ENCODE measurements around the gene JARID2. TPM values are rescaled to one million over a fixed set of nuclear protein-coding genes. Genes with fewer than 3 reads are reported as not detected.
"Not testable (repeated sequence)": the region's sequence is repeated elsewhere in the genome, so short reads cannot be mapped to it uniquely, and the experiment has no call there.

The JARID2 gene
- polyA plus RNA-seq, 4 donors = 19.5 to 30.3 (median 28.8) TPM

DNA sequence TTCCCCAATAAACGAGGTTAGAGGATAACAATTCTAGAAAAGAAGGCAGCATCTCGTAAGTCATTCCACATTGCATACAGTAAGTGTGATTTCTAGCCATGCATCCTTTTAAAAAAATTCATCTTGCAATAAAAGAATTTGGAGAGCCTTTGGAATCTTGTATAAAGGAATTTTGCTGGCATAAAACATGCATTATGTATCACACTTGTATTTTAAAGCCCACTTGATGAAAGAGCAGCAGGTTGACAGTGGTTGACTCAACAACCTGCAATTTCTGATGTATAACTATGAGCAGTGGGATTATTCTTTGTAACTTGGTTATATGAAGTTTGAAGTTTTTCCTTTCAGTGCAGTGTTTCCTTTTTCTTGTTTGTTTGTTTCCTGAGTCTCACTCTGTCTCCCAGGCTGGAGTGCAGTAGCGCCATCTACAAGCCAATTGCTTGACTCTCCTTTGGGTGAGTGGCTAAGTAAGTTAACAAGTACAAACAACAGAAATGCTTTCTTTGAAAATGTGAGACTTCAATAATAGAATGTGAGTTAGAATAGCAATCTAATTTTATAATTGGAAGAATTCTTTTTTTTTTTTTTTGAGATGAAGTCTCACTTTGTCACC is 39.9 kb downstream of the JARID2 start:
- DNase-seq (ENCODE audit: low read depth in 4 of 4, low spot score in 3 of 4) = no peak

DNA sequence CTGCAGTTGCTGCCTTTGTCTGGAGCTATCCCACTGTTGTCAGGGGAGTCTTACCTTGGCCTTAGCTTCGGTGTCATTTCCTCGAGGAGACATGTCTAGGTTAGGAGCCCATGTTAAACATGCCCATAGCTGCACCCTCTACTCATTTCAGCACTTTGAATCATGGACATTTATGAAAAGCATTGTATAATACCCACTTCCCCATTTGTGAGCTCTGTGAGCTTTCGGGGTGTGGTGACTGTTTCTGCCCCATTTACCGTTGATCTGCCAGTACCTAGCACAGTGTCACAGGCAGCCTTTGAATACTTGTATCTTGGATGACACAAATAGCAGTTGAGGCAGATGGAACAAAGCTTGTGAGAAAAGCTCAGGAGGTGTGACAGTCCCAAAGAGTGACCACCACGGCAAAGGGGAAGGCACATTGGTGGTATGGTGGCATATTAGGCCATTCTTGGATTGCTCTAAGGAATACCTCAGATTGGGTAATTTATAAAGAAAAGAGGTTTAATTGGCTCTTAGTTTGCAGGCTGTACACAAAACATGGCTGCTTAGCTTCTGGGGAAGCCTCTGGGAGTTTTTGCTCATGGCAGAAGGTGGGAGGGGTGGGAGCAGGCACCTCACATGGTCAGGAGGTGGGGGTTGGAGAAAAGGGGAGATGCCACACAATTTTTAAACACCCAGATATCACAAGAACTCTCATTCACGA is 42.0 kb downstream of the JARID2 start:
- no peak for DNase-seq (ENCODE audit: low read depth in 4 of 4, low spot score in 3 of 4)

DNA sequence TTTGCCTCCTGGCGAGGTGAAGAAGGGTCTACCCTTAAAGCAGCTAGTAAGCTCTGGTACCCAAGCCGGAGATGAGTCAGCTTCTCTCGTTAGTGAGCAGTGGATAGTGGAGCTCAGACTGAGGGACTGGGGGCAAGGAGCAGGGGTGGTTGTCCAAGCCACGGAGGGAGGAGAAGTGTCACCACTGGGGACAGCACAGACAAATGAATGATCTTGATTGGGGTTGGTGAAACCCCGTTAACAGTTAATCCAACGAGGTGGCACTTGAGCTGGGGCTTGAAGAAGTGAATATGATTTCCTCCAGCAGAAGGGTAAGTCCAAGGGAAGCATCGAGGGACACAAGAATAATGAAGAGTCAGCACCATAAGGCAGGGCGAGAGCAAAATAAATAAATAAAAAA is 43.0 kb downstream of the JARID2 start:
- no peak for DNase-seq (ENCODE audit: low read depth in 4 of 4, low spot score in 3 of 4)

DNA sequence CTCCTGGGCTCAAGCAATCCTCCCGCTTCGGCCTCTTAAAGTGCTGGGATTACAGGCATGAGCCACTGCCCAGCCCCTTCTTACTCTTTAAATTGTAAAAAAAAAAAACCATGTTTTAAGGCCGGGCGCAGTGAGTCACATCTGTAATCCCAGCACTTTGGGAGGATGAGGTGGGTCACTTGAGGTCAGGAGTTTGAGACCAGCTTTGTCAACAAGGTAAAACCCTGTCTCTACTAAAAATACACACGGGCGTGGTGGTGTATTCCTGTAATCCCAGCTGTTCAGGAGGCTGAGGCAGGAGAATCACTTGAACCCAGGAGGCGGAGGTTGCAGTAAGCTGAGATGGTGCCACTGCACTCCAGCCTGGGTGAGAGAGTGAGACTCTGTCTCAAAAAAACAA is 43.6 kb downstream of the JARID2 start:
- DNase-seq (ENCODE audit: low read depth in 4 of 4, low spot score in 3 of 4) = not testable (repeated sequence)

DNA sequence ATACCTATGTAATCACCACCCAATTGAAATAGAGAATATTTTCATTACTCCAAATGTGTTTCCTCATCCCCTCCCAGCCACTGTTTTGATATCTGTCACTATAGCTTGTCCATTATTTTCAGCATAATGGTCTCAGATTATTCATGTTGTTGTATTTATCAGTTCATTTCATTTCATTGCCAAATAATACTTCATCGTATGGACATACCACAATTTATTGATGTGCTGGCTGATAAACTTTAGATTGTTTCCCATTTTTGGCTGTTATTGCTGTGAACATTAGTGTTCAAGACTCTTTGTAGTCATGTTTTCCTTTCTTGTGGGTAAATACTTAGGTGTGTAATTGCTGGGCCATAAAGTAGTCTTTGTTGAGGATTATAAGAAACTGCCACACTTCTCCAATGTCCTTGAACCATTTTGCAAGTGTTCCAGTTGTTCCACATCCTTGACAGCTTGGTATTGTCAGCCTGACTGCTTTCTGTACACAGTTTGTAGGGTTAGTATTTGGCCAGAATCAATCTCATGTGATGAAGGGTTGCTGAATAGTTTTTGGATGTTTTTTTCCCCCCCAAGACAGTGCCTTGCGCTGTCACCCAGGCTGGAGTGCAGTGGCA is 44.3 kb downstream of the JARID2 start:
- no peak for DNase-seq (ENCODE audit: low read depth in 4 of 4, low spot score in 3 of 4)

DNA sequence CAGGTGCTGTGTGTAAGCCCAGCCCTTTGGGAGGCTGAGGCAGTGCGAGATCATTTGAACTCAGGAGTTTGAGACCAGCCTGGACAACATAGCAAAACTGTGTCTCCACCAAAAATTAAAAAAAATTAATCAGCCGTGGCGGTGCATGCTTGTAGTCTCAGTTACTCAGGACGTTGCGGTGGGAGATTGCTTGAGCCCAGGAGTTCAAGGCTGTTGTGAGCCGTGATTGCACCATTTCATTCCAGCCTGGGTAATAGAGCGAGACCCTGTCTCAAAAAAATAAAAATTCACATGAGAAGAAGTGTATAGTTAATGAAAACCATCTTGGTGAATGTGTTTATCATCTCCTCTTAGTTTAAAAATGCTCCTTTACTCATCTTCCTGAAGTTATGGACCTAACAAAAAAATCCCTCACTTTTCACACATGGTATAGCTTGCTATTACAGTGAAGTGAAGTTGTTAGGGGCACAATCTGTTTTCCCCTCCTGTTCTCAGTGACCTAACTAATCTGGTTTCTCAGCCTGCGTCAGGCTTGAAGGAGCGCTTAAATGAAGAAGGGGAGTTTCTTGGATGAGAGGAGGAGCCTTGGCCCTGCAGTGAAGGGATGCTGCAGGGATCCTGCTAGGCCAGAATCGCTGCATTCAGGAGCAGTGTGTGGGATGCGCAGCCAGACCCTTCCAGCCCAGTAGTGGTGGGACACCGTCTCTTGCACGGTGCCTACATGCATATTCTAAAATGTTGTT is 45.3 kb downstream of the JARID2 start:
- DNase-seq (ENCODE audit: low read depth in 4 of 4, low spot score in 3 of 4) = no peak

DNA sequence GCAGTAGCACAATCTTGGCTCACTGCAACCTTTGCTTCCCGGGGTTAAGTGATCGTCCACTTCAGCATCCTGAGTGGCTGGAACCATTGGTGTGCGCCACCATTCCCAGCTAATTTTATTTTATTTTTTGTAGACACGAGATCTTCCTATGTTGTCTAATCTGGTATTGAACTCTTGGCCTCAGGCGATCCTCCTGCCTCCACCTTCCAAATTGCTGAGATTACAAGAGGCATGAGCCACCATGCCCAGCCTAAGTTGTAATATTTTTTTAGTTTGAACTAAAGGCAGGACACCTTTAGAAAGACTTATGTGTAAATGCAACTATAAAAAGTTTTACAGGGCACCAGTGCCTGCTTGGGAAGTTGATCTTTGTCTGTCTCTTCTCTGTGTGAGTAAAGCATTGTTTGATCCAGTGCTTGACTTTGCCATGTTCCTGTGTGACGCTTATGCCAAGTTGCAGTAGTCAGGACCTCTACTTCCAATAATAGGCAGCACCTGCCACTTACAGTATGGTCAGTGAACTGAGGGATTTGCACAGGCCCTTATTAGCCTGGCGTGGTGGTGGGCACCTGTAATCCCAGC is 46.9 kb downstream of the JARID2 start:
- DNase-seq (ENCODE audit: low read depth in 4 of 4, low spot score in 3 of 4) = no peak

DNA sequence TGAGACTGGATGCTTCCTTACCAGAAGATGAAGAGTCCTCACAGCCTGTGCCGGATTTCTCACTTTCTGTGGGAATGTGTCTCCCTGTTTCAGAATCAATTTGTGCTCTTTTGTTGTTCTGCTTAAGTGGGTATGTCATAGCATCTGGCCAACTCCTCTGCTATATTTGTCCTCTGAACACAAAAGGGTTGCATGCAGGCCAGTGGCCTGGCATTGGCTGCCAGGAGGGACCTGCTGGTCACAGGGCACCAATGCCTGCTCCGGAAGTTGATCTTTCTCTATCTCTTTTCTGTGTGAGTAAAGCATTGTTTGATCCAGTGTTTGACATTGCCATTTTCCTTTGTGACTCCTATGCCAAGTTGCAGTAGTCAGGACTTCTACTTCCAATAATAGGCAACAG is 47.8 kb downstream of the JARID2 start:
- no peak for DNase-seq (ENCODE audit: low read depth in 4 of 4, low spot score in 3 of 4)

DNA sequence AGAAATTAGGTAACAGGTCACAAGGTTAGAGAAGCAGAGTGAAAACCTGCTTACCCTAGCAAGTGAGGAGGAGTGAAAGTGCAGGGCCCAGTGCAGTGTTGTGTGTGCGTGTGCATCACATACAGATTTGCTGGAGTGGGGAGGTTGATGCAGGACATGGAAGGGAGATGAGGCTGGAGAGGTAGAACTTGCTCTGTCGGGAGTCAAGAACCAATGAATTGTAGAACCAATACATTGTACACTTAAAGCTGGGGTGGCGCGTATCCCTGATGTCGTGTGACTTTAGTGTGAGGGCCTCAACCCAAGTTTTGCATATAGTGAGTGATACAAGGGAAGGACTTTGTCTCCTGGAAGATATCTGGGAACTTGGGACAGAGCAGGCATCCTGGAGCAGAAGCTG is 48.6 kb downstream of the JARID2 start:
- DNase-seq (ENCODE audit: low read depth in 4 of 4, low spot score in 3 of 4) = no peak

DNA sequence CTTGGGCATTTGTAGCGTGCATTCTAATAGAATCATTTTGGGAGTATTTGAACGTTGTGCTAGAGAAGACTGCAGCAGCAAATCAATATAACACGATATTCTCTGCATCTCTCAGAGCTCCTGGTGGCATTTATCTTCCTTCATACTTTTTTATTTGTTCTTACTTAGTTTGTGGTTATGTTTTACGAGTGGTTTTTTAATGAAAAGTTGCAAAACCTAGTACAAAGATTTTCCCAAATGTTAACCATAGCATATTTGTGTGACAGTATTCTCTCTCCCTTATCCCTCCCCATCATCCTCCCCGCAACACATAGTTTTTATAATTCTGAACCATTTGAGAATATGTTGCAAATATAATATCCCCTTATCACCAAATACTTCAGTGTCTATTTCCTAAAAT is 50.4 kb downstream of the JARID2 start:
- no peak for DNase-seq (ENCODE audit: low read depth in 4 of 4, low spot score in 3 of 4)

DNA sequence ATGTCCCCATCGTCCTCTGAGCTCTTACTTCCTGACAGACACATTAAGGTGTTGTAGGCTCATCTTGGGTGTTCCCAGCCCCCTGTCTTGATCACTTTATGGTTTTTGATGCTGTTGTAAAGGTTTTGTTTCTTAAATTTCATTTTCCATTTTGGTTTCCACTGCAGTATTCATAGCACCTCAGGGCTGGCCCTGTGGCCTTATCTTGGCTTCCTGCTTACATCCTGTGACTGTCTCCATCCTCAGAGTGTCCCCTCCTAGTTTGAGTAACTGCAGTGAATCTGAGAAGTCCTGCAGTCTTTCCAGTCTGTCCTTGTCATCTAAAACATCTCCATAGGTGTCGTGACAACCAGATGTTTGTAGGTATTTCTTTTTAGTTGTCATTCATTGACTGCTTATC is 50.9 kb downstream of the JARID2 start:
- no peak for DNase-seq (ENCODE audit: low read depth in 4 of 4, low spot score in 3 of 4)

DNA sequence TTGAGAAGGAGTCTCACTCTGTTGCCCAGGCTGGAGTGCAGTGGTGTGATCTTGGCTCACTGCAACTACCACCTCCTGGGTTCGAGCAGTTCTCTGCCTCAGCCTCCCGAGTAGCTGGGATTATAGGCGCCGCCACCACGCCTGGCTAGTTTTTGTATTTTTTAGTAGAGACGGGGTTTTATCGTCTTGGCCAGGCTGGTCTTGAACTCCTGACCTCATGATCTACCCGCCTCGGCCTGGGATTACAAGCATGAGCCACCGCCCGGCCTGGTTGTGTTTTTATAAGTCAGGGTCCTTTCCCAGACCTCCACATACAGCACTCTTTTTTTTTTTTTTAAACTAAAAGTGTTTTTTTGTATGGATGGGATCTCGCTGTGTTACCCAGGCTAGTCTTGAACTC is 51.3 kb downstream of the JARID2 start:
- DNase-seq (ENCODE audit: low read depth in 4 of 4, low spot score in 3 of 4) = not testable (repeated sequence)

DNA sequence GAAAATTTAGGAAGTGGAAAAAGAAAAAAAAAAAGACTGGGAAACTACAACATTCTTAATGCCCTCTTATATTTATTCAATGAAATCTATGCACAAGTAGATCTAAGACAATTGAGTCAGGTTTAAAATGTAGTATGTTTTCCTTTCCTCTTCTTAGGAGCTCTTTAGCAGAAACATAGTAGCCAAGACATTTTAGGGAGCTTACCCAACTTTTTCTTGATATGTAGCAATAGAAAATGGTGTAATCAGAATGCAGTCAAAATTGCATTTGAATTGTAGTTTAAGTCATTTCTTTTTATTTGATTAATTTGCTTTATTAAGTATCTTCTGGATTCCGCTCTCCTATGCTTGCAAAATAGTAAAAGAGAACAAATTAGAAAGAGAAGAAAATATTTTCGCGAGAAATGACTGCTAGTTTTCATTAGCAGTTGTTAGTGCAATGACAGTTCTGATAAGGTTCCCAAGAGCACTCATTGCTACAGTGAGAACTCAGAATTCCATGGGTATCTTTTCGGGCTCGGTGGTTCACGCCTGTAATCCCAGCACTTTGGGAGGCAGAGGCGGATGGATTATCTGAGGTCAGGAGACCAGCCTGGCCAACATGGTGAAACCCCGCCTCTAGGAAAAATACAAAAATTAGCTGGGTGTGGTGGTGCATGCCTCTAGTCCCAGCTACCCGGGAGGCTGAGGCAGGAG is 52.2 kb downstream of the JARID2 start:
- DNase-seq (ENCODE audit: low read depth in 4 of 4, low spot score in 3 of 4) = no peak

DNA sequence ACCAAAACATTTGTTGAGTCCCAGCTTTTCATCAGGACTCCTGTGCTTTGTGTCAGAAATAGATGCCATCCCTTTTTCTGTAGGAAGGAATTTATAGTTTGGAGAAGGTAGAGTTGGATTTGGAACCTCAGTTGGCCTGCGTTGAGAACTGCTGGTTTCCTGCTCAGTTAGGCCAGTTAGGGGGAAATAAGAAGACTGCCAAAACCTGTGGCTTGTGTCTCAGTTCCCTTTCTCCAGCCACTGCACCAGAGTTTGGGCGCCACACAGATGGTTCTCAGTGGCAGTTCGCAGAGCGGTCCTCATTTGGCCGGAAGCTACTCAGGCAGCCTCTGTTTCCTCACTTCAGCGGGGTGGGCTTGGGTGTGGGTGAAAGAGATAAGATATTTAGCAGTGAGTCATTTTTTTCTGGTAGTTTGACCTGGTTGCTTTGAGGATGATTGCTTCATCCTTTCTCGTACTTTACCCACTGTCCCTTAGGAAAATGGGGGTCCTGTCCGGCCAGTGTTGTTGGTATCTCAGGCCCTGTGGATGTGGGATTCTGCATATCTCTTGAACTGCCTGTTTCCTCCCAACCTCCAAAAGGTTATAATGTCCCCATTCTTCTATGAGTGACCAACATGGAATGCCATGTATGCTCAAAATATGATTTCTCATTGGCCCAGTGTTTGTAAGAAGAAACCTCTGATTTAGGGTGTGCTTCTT is 53.7 kb downstream of the JARID2 start:
- DNase-seq (ENCODE audit: low read depth in 4 of 4, low spot score in 3 of 4) = no peak

DNA sequence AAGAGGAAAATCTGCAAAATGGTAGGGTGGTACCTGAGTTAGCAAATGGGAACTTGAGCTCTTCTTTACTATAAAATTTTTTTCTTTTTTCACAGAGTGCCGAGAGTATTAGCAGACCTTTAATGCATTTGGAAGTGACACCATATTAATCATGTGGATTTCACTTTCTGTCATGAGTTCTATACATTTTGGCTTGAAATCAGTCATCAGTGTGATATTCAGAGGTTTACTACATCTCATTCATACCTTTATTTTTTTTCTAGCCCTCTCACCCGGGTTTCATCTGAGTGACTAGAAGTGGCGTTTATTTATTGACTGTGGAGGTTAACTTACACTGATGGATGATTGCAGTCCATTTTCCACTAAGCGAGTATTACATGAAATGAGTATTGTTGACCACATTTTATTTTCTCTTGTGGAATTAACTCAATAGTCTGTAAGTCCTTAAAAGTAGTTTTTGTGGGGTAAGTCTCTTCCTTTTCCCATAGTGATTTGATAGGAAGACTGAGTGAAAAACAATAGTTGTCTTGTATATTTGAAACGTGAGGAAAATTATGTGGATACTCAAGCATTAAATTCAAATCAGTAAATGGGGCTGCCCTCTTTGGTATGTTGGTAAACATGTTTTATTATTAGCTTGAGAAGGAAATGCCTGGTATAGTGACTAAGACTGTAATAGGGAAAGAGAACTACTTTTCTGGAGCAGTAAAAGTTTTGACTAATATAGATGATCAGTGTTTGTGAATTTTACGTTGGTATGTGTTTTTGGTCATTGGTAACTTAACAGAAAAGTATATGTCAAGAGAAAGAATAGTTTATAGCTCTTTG is 55.5 kb downstream of the JARID2 start:
- DNase-seq (ENCODE audit: low read depth in 4 of 4, low spot score in 3 of 4) = no peak

DNA sequence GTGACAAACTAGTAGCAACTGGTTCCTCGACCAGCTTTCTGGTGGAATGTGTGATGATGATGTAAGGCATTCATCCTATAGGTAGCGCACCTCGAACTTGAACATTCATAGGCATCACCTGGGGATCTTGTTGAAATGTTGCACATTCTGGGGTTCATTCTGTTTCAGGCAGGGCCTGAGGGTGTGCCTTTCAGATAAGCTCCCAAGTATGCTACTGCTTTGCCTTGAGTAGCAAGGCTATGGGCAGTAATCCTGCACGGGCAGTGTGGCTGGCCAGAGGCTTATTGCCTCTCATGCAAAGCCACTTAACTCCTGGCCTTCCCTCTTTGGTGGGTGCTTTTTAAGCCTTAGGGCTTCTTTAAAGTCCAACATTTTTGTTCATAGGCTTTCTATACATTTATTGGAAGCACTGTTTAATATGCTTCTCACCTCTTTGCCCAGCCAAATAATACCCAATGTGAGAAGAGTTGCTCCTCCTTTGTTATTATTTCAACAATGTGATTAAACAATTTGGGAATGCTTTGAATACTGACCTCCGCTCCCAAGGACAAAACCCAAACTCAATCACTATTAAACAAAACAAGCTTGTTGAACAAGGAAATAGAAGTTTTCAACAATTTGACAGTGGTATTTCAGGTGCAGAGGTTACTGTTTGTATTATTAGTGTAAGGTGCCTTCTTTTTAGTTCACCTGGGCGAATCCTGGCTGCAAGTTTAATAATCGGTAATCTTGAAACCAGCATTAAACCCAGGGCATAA is 57.5 kb downstream of the JARID2 start:
- no peak for DNase-seq (ENCODE audit: low read depth in 4 of 4, low spot score in 3 of 4)

DNA sequence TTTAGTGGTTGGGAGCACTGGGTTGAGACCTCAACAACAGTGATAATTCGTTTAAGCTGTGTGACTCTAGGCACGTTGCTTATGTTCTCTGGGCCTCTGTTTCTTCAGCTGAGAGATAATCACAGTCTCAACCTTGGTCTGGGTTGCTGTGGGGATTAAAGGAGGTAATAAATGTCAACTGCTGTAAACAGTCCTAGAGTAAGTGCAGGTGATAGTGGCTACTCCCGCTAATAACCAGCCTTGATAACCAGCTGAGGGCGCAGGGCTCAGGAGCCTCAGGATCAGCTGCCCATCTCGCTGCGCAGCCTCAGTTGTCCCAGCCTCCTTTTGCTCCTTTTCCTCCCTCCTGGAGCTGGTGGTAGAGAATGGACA is 58.0 kb downstream of the JARID2 start:
- DNase-seq (ENCODE audit: low read depth in 4 of 4, low spot score in 3 of 4) = no peak

DNA sequence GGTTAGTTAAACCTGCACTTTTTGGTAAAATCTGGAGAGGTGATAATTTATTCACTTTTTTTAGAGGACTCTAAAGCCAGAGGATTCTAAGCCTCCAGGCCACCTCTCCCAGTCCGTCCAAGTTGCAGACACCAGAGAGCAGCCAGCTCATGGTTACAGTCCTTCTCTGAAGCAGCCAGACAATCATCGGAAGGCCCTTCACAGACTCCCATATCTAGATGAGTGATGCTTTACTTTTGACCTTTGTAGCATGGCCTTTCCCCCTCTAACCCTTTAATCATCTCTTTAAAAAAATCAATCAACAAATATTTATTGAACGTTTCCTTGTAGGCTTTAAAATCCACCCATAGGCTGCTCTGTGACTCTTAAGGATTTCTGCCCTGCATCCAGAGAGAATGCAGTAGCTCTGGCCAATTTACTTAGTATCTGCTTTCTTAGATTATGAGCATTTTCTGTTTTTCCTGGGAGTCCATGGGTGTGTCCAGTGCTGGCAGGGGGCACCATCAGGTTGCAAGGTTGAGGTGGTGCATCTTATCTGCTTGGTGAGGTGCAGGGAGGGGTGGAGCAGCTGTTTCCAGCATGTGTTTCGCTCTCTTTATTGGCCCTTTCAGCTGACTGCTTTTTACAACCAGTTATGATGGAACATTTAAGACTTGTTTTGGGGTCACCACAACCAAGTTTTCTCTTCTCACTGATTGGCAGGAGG is 58.6 kb downstream of the JARID2 start:
- DNase-seq (ENCODE audit: low read depth in 4 of 4, low spot score in 3 of 4) = no peak

Measured in left renal pelvis (tissue), 4 donors.